Peyer's patch (tissue), 4 donors: ENCODE results near the gene ELOVL6.

Source experiments
- POLR2A ChIP-seq, 2 donors: fragments of 450-650 bp; IDR thresholded peaks; one replicate each; pipeline ENCODE4 v1.5.1; 2017; ENCODE audit warnings: antibody characterized with exemption in 2 of 2, mild to moderate bottlenecking in 2 of 2, moderate library complexity in 2 of 2
- TF ChIP-seq, protein P1 (sequence below), 6 experiments: fragments of 450-650 bp in 4 of 6; fragments of 200-600 bp in 2 of 6; sonication (generic) in 1 of 6; IDR thresholded peaks; one replicate each; pipeline ENCODE4 v1.5.1; 2017 to 2019; ENCODE audit warnings: antibody characterized with exemption in 6 of 6, mild to moderate bottlenecking in 3 of 6, moderate library complexity in 1 of 6

DNA sequence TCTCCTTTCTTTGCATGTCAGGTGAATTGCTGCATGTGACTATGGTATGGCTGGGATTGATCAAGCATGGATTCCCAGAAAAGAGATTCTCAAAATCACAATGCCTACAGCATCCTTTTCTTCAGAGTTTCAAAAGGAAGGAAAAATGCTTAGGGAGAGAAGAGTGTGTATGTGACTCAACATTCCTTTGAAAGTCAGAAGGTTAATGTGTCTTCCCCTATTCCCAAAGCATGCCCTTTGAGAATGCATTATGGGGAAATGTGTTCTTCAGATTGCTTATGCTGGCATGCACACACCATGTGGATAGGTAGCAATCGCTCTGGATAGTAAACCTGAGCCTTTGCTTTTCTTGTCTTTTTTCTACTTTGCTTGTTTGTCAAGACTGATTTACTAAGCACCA is 78.5 kb downstream of the ELOVL6 start:
- TF ChIP-seq POLR2A (IDR thresholded peaks at IDR 0.05) = no peak
- TF ChIP-seq, protein P1, sequence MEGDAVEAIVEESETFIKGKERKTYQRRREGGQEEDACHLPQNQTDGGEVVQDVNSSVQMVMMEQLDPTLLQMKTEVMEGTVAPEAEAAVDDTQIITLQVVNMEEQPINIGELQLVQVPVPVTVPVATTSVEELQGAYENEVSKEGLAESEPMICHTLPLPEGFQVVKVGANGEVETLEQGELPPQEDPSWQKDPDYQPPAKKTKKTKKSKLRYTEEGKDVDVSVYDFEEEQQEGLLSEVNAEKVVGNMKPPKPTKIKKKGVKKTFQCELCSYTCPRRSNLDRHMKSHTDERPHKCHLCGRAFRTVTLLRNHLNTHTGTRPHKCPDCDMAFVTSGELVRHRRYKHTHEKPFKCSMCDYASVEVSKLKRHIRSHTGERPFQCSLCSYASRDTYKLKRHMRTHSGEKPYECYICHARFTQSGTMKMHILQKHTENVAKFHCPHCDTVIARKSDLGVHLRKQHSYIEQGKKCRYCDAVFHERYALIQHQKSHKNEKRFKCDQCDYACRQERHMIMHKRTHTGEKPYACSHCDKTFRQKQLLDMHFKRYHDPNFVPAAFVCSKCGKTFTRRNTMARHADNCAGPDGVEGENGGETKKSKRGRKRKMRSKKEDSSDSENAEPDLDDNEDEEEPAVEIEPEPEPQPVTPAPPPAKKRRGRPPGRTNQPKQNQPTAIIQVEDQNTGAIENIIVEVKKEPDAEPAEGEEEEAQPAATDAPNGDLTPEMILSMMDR (IDR thresholded peaks at IDR 0.05) = no peak
